GM21723 (cell line): ENCODE measurements around the gene ANO3.

ENCODE experiments used
- ATAC-seq: cut with Tn5 transposase; IDR thresholded peaks from one replicate; pipeline ENCODE4 v1.9.1; 2021; ENCODE audit warnings: mild to moderate bottlenecking, moderate library complexity; ENCODE audit not compliant: unreplicated experiment

ANO3 gene

DNA sequence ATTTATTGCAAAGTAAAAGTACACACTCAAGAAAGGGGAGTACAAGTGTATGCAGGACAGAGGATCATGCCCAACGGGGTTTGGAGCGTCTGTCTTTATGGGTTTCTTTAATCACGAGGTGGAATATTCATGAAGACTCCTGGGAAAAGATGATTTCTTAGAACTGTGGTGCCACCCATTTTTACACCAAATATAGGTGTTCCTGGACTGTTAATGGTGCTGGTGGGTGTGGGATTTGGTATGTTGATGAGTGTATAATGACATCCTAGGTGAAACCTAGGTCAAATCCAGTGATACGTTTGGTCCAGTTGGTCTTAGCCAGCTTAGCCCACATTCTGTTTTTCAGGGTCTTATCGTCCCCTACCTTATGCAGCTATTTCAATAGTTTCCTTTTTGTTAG, 21.1 kb downstream of the ANO3 start:
- ATAC-seq = no peak

DNA sequence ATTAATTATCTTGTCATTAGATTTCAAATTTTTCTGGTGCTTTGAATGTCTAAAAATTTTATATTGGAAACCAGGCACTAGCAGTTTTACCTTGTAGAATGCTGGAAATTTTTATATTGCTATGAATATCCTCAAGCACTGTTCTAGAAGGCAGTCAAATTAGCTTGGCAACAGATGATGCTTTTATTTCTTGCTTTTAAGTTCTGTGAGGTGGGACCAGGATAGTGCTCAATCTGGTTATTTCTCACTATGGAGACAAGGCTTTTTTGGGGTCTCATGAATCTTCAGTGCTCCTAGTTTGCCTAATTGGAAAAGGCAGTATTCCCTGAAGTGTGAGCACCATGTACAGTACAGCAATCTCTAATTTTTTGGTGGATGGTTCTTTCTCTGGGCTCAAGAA, 27.1 kb downstream of the ANO3 start:
- no peak for ATAC-seq

DNA sequence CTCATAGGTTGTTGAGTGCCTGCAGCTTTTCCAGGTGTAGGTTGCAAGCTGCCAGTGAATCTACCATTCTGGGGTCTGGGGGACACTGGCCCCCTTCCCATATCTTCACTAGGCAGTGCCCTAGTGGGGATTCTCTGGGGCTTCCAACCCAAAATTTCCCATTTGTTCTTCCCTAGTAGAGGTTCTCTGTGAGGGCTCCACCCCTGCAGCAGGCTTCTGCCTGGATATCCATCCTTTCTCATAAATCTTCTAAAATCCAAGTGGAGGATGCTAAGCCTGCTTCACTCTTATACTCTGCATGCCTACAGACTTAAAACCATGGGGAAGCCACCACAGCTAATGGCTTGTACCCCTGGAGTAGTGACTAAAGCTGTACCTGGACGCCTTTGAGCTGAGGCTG, 33.4 kb downstream of the ANO3 start:
- no peak for ATAC-seq

DNA sequence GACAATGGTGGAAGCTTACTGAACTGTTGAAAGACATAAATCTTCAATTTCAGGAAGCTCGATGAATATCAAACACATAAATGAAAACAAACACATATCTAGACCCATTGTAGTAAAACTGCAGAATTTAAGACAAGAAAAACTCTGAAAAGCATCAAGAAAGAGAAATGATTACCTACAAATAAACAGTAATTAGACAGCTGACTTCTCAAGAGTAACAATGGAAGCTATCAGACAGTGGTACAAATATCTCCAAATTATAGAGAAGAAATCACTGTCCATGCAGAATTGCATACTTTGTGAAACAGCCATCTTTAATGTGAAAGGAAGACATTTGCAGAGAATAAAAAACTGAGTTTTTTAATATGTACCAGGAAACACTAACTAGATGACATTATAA, 45.7 kb downstream of the ANO3 start:
- no peak for ATAC-seq

DNA sequence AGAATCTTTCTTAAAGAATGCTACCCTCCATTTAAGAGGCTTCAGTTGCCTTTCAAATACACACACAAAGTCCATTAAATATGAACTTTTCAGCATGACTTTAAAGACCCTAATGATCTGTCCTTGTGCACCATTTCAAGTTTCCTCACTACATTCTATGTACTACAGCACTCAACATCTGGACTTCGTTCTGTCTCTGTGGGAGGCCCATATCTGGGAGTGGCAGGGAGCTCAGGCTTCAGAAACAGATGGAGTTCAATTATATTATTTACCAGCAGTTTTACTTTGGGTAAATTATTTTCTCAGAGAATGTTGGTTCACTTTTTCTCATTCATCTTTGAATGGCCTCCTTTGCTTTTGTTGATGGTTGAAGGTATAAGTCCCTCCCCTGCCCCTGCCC, 67.4 kb downstream of the ANO3 start:
- no peak for ATAC-seq

DNA sequence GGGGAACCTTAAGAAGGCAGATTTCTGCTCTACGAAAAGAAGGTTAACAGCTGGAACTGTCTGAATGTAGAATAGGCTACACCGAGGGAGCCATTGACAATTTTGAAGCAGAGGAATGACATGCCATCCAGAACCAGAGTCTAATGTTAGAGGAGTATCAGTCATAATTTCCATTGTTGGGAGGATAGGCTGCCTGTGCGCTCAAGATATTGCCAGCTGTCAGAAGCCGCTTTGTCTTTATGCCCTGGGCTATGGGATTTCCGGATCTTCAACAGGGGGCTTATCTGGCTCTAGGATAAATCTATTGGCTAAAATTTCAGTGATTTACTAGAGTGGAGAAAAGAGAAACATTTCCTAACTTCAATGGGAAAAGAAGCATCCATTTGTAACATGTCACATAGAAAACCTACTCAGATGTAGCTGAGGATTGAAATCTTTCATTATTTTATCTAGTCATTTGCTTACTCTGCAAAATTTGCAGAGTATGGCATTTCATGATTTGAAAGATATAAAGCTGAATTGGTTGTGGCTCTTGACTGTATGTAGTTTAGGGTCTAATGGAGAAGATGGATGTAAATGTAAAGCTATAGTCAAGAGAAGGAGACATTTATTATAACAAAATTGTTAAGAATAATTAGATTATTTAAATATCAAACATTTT, 78.9 kb downstream of the ANO3 start:
- no peak for ATAC-seq

DNA sequence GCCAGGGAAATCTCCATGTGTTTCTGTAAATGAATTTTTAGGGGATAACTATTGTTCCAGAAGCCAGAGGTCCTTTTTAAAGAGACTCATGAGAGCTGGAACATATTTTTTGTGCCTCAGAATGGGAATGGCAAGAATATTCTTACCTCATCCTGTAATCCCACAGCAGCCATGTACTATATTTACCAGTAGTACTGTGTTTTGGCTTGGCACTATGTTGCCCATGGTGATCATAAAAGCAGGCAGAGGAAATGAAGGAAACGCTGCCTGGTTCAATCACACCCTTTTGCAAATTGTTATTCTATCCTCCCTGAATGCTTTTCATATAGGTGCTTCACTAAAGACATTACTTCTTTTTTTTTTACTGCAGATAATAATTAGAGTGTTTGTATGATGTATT, 81.0 kb downstream of the ANO3 start:
- no peak for ATAC-seq

DNA sequence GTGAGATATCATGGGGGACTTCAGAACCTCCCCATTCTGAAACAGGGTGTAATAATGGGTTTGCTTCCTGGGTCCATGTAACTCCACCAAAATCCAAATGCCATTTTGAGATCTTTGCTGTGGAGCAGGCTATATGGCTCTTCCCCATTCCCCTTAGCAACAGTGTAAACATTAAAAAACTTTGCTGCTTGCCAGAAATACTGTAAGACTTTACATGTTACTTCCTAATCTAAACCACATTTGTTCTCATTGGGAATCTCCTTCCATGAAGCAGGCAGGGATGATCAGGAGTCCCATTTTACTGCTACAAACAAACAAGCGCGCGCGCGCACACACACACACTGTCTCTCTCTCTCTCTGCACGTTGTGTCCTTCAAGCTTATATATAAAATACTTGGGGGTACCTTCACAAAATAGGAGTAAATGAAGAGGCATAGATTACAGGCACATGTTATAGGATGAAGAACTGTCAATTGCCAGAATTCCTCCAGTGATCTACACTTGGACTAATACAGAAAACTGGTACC, 86.5 kb downstream of the ANO3 start:
- no peak for ATAC-seq

DNA sequence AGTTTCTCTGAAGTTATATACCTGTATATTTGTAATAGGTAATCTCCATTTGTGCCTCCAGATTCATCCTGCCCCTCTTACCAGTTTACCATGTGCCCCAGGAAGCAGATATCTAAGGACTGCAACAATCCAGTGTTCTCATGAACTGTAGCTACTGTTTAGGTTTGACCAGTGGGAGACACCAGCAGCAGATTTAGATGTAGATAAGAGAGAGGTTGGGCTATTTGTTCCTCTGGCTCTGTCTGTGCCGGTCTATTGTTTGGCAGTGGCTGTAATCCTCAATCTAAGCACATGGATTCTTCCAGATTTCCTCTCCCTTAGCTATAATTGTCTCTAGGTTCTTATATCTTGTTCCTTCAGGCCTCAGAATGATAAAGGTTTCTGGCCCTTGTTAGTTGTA, 88.4 kb downstream of the ANO3 start:
- ATAC-seq = no peak

DNA sequence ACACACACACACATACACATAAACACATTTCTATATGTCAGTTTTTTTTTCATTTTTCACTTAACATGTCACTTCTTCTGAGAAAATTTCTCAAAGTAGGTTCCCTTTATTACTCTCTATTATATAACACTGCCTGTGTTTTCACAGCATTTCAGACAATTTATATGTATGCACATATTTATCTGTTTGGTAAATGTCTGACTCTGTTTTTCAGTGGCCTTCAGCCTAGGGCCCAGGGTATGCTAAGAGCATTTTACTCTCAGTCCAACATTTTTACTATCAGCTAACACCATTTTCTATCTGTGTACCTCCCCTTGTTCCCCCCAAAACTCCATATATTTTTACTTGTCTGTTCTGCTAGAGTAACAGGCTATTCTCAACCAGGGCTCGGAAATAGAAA, 92.3 kb downstream of the ANO3 start:
- ATAC-seq = no peak

DNA sequence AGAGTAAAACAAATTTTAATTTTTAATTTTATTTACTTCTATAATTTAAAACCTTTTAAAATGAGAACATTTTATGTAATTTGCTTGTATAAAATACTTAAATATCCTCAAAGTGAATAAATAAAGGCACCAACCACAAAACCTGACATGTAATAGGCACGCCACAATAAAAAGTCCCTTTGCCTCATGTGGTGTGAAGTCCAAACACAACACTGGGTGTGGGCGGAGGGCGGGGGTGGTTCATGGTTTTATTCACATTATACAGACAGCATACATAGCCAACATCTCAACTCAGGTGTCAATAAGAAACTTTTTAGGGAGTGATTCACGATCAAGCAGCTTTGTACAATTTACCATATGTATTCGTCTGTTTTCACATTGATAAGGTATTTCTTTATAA, 107.9 kb downstream of the ANO3 start:
- ATAC-seq = no peak

DNA sequence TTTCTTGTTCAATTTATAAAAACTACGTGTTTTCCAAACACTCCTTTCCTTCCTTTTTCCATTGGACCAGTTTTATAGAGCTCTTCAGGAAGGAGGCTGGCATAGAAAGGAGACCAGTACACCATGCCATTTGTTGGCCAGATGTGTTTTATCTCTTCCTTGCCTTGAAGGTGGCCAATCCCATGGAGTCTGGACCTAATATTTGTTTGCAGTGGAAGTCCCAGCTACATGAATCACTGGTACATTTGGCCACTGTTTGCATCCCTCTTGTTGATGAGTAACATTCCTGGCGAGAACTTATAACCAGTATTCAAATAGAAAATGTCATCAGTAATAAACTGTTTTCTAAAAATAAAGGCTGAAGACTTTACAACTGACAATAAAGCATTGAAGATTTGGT, 110.2 kb downstream of the ANO3 start:
- no peak for ATAC-seq

DNA sequence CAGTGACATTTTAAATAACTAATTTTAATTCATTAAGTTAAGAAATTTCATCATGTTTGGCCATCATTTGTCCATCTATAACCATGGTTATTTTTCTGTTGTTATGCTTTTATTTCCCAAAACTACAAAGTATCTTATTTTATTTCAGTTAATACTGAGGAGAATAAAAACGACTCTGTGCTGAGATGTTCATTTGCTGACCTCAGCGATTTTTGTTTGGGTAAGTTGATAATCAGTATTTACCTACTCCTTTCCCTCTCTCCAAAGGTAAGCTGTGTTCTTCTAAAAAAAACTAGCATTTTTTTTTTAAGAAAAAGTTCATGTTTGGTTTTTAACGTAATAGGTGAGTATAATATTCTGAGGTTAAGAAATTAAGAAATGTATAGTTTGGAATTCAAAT, 111.7 kb downstream of the ANO3 start:
- no peak for ATAC-seq

DNA sequence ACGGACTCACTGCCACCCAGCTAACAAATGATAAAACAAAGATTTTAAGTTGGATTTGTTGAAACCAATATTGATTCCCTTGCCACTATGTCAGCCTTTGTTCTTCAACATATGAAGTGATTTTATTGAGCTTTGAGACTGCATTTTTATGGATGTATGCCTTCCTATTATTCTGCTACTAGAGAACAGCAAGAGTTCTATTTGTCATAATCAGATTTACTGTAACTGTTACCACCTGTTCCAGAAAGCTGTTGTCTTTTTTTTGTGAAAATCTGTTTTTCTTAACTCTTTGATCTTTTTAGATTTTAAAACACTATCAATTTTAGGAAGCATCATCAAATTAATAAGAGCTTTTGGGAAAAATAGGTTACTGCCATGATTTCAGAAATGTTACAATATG, 125.7 kb downstream of the ANO3 start:
- ATAC-seq = no peak

DNA sequence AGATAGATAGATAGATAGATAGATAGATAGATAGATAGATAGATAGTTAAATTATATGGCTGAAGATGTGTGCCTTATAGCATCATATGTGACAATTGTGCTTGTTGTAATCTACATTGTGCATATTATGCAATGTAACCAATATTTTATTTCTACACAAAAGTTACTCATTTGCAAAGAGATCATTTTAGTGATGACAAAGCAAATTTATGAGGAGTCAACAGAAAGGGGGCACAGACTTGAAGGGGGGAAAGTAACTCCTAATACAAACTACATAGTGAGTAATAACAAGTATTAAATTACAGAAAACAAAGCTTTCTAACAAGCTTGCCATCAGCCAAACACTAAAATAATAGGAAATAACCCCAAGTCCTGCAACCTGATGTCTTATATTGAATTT, 133.3 kb downstream of the ANO3 start:
- no peak for ATAC-seq

DNA sequence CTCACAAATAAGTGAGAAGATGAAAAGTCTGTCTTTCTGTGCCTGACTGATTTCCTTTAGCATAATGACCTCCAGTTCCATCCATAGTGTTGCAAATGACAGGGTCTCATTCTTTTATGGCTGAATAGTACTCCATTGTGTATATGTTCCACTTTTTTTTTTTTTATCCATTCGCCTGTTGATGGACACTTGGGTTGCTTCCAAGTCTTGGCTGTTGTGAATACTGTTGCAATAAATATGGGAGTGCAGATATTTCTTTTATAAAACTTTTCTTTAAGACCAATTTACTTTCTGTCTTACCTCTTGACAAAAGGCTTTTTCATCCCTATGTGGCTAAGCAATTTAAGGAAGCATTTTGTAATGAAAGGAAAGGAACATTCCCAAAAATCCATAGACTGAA, 135.6 kb downstream of the ANO3 start:
- ATAC-seq = no peak

DNA sequence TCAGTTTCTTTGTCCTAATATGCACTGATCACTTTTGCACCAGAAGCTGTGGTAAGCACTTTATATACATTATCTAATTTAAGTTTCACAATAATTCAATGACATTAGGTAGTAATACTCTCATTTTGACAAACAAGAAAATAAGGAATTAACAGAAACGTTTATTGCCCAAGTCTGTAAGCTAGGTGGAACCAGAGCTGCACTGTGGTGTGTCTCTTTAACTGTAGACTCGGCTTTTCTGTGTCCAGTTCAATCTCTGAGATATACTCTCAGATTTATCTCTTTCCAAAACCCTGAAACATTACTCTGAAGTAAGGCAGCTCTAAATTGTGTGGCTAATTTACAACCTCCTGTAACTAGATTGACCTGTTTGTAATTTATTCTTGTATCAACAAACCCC, 139.1 kb downstream of the ANO3 start:
- ATAC-seq = no peak

DNA sequence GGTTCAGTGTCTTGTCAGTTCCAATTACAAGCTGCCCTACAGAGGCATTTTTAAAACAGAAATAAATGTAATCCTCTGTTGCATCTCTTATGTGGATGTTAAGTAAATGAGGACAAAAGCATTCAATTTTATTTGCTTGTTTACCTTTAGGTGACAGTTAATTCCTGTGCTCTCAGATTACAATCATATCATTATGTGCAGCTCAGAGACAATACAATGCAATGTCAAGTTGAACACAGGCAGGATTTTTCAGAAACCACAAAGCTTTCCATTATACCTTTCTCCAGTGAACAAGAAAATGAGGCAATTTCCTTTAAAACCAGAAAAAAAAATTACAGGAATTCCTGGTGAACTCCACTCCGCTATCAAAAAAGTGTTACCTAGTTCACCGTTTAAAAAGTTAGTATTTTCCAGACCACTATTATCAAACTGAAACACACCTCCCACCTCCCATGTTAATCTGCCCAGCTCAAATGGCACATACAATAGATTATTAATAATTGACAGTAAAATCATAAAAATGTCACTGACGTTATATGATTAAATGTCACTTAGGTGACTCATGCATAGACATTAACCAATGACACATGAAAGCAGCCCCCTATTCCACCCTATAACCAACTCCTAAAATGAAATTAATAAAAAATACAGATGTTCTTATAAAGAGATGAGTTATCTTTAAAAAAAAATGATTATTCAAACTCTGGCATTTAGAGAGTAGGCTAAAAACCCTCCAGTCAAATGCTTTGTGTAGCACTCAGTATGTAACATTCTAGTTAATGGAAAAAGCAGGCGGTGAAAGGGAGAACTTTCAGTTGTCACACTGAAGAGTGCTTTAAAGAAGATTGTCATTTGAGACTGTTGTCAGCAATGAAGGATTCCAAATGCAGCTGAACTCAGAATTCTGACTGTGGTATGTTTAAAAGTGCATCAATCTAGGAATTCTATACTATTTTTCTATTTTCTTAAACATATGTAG, 141.6 kb downstream of the ANO3 start:
- ATAC-seq = no peak

DNA sequence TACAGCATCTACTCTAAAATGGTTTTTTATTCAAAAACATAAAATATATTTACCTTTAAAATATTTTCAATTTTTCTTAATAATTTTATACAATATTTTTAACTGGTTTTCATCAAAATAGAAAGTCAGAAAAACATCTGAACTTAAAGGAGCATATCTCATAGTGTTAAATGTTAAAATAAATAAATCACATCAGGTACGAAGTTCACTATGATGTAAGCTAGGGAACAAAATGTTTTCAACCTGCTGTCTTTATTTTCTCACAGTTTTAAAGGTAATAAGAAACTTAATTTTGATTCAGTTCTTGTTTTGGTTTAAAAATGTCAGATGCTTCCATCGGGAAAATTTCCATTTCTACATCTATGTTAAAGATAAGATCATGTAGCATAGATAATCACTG, 142.5 kb downstream of the ANO3 start:
- no peak for ATAC-seq

DNA sequence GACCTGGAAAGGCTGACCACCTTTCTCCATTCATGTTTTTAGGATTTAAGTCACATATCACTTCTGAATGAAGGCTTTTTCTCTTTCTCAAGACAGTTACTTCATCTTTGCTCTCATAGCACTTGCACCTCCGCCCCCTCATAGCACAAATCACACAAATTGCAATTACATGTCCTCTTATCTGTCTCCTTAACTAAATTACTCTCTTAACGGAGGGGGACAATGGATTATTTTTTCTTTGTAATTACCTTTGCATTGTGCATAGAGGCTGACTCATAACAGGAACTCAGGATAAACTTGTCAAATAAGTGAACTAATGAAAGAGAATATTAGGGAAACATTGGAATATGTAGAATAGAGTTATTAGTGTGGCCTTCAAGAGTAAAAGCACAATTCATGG, 145.5 kb downstream of the ANO3 start:
- no peak for ATAC-seq

DNA sequence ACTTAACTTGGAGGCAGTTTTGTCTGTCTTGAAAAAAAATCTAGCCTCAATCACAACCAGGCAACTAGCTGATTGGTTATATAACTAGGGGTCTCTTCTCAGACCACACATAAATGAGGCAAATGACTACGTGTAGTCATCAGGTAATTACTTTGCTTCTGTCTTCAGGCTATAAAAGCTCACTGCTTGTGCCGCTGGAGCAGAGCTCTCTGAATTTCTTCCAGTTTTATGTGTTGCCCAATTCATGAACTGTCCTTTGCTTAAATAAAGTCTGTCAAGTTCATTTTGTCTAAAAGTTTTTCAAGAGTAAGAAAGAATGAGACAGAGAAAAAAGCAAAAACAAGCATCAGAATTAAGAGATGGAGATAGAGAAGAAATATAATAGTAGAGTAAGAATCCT, 146.8 kb downstream of the ANO3 start:
- ATAC-seq = no peak

DNA sequence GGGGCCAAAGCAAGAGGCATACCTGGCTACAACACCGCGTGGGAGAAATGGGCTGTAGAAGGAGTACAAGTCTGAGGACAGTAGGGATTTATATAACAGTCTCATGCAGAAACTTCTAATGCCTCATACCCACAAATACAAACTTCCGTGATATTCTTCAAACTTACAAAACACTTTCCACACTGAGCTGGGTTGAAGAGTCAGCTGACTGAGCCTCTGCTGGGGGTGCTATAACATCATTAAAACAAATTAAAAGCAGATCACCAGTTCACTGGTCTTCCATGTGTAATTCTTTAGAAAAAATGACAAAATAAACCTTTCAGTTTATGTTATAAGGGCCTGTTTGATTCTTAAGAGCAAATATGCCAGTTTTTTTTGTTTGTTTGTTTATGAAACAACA, 148.1 kb downstream of the ANO3 start:
- no peak for ATAC-seq
